SK-N-MC (cell line): ENCODE data around the gene ENTR1.

Experiments
- DNase-seq: peaks from one replicate; pipeline ENCODE4 v3.0.0-alpha.2; 2011; ENCODE audit warnings: low read depth, low spot score
- H3K27ac ChIP-seq: fragments of 200-600 bp; sonication (generic); 2 replicates; pipeline ENCODE4 v1.5.1; 2016; ENCODE audit warnings: mixed run types
- H3K36me3 ChIP-seq: fragments of 200-600 bp; sonication (generic); 2 replicates; pipeline ENCODE4 v1.6.1; 2017; ENCODE audit warnings: antibody characterized with exemption, low read length, mixed read lengths; ENCODE audit not compliant: insufficient read depth
- H3K4me3 ChIP-seq: fragments of 200-600 bp; sonication (generic); 2 replicates; pipeline ENCODE4 v1.5.1; 2016
- H3K9ac ChIP-seq: fragments of 200-600 bp; sonication (generic); 2 replicates; pipeline ENCODE4 v1.8.0; 2017; ENCODE audit warnings: mixed run types, mixed read lengths; ENCODE audit not compliant: insufficient read length
- H3K9me3 ChIP-seq: fragments of 200-600 bp; sonication (generic); 2 replicates; pipeline ENCODE4 v1.6.1; 2017; ENCODE audit warnings: low read depth, mild to moderate bottlenecking, antibody characterized with exemption, low read length, moderate library complexity, mixed read lengths
- EZH2 ChIP-seq: fragments of 200-600 bp; sonication (generic); IDR thresholded peaks from one replicate; pipeline ENCODE4 v1.6.1; 2017; ENCODE audit warnings: antibody characterized with exemption
- FOXP2 ChIP-seq: optimal IDR thresholded peaks from 2 replicates; pipeline ENCODE3; 2011; ENCODE audit warnings: mild to moderate bottlenecking, moderate library complexity; ENCODE audit not compliant: insufficient read depth; ENCODE audit errors: extremely low read length, control extremely low read depth
- POLR2AphosphoS5 ChIP-seq: IDR thresholded peaks from 2 replicates; pipeline ENCODE4 v1.6.1; 2012; ENCODE audit warnings: mild to moderate bottlenecking, low read depth, low read length, borderline replicate concordance

Gene ENTR1

GRCh38 chr9:136374183-136374575, 36.2 kb downstream of the ENTR1 start:
- Histone ChIP-seq H3K9me3 (no peaks in the 10 kb centered on the region), H3K4me3 (no peak overlapping the region), H3K36me3 (no peaks in the 10 kb centered on the region; the same call in 1 of the 2 replicates), H3K9ac (no peak overlapping the region), H3K27ac (no peak overlapping the region)
- no peak for TF ChIP-seq EZH2
- TF ChIP-seq FOXP2 = no peak
- TF ChIP-seq POLR2AphosphoS5 = no peak
- DNase-seq = no peak

GRCh38 chr9:136373300-136374182, 36.9 kb downstream of the ENTR1 start, which contains the start of gene CARD9:
CARD9 (minus strand) TSS chr9:136373669; CDS start chr9:136372078, 1,591 bp downstream.
- no peak for TF ChIP-seq FOXP2
- Histone ChIP-seq H3K9me3 (no peaks in the 10 kb centered on the region), H3K4me3 (no peak within 1 kb of the TSS), H3K27ac (peak within 1 kb of the TSS; percentile 73; the same call in 1 of the 2 replicates), H3K36me3 (no peaks in the 10 kb centered on the region), H3K9ac (no peak within 1 kb of the TSS)
- DNase-seq = no peak

- peak overlapping the region; percentile 73; the same call in 1 of the 2 replicates for H3K27ac ChIP-seq
Measured at GRCh38 chr9:136372561-136373299, 37.7 kb downstream of the ENTR1 start.

GRCh38 chr9:136372006-136372405, 38.4 kb downstream of the ENTR1 start:
- H3K9ac ChIP-seq = no peak overlapping the region
- H3K4me3 ChIP-seq = no peak overlapping the region
- no peaks in the 10 kb centered on the region for H3K36me3 ChIP-seq
- H3K9me3 ChIP-seq = no peaks in the 10 kb centered on the region
- H3K27ac ChIP-seq = no peak overlapping the region
- no peak for TF ChIP-seq FOXP2
- no peak for DNase-seq

More at GRCh38 chr9:136372561-136373299, 37.7 kb downstream of the ENTR1 start:
- no peaks in the 10 kb centered on the region for H3K36me3 ChIP-seq
- no peak overlapping the region for H3K4me3 ChIP-seq
- TF ChIP-seq FOXP2 (no peak), POLR2AphosphoS5 (no peak), EZH2 (no peak)
- DNase-seq = no peak
- no peaks in the 10 kb centered on the region for H3K9me3 ChIP-seq
- no peak overlapping the region for H3K9ac ChIP-seq

GRCh38 chr9:136371533-136371880, 38.9 kb downstream of the ENTR1 start:
- TF ChIP-seq EZH2 (no peak), POLR2AphosphoS5 (no peak), FOXP2 (no peak)
- Histone ChIP-seq H3K9ac (no peak overlapping the region), H3K4me3 (no peak overlapping the region), H3K27ac (no peak overlapping the region), H3K36me3 (no peaks in the 10 kb centered on the region), H3K9me3 (no peaks in the 10 kb centered on the region)
- no peak for DNase-seq

- Histone ChIP-seq H3K36me3 (no peaks in the 10 kb centered on the region), H3K9me3 (no peaks in the 10 kb centered on the region), H3K27ac (no peak overlapping the region), H3K4me3 (no peak overlapping the region), H3K9ac (no peak overlapping the region)
- no peak for TF ChIP-seq EZH2
- no peak for TF ChIP-seq POLR2AphosphoS5
- no peak for TF ChIP-seq FOXP2
- no peak for DNase-seq
Measured at GRCh38 chr9:136370687-136371532, 39.5 kb downstream of the ENTR1 start.

GRCh38 chr9:136370037-136370436, 40.4 kb downstream of the ENTR1 start:
- Histone ChIP-seq H3K9me3 (no peaks in the 10 kb centered on the region), H3K4me3 (no peak overlapping the region), H3K36me3 (no peaks in the 10 kb centered on the region), H3K9ac (no peak overlapping the region), H3K27ac (no peak overlapping the region)
- DNase-seq = no peak
- no peak for TF ChIP-seq POLR2AphosphoS5
- no peak for TF ChIP-seq EZH2
- TF ChIP-seq FOXP2 = no peak

- H3K36me3 ChIP-seq = no peaks in the 10 kb centered on the region
- H3K9ac ChIP-seq = no peak overlapping the region
Measured at GRCh38 chr9:136368190-136368589, 42.2 kb downstream of the ENTR1 start.

More at GRCh38 chr9:136368190-136368589, 42.2 kb downstream of the ENTR1 start:
- Histone ChIP-seq H3K4me3 (no peak overlapping the region), H3K9me3 (no peaks in the 10 kb centered on the region), H3K27ac (no peak overlapping the region)
- TF ChIP-seq FOXP2 (no peak), POLR2AphosphoS5 (no peak), EZH2 (no peak)
- no peak for DNase-seq
